ENCODE data around the gene GGN. TPM values are rescaled to one million over a fixed set of nuclear protein-coding genes. Genes with fewer than 3 reads are reported as not detected.

The GGN gene
- total and polyA plus RNA-seq, 9 of the 15 experiments (the other 6 are each of a cell fraction or from before 2014, with no cell fraction given): 0.15 to 0.33 TPM; not detected in 7

GRCh38 chr19:38374332-38375097 is 13.3 kb downstream of the GGN start, which contains the start of gene PSMD8 (continued):
- TF ChIP-seq ZBTB5 (IDR thresholded peaks at IDR 0.05) (no peak), TOE1 (IDR thresholded peaks at IDR 0.05; ENCODE audit: borderline replicate concordance) (peak; percentile 72), TOE1 (CRISPR knock-in tag; IDR thresholded peaks at IDR 0.05; ENCODE audit: borderline replicate concordance, low read depth) (no peak), CSDE1 (IDR thresholded peaks at IDR 0.05) (peak; percentile 78 to 87; a peak in 2 of 4 replicates), MCM3 (IDR thresholded peaks at IDR 0.05) (no peak), FOXP1 (CRISPR knock-in tag; IDR thresholded peaks at IDR 0.05) (peak; percentile 62; the same call in 1 of the 2 replicates), IRF2 (CRISPR knock-in tag; IDR thresholded peaks at IDR 0.05) (no peak), ZFPM2 (CRISPR knock-in tag; IDR thresholded peaks at IDR 0.05) (0 out of 2 replicates have a peak, but pooled peaks have one; percentile 12), ZNF764 (CRISPR knock-in tag; IDR thresholded peaks at IDR 0.05; ENCODE audit: low read depth) (no peak), SNRNP70 (optimal IDR thresholded peaks at IDR 0.05; ENCODE audit: low read depth, low read length) (no peak), ZNF449 (CRISPR knock-in tag; IDR thresholded peaks at IDR 0.05) (no peak), TFAP4 (CRISPR knock-in tag; IDR thresholded peaks at IDR 0.05; ENCODE audit: borderline replicate concordance) (peak; percentile 99), EP300 (IDR thresholded peaks at IDR 0.05; ENCODE audit: low read length) (peak; percentile 76), SRF (CRISPR knock-in tag; IDR thresholded peaks at IDR 0.05) (peak in 1 of 2 experiments; percentile 87; a peak in 2 of 4 replicates), ID3 (CRISPR knock-in tag; IDR thresholded peaks at IDR 0.05) (no peak), ID3 (tag; IDR thresholded peaks at IDR 0.05) (peak; percentile 78), MAFF (IDR thresholded peaks at IDR 0.05; ENCODE audit: low read length) (no peak), CREB3 (tag; conservative IDR thresholded peaks at IDR 0.05; ENCODE audit: low read depth) (no peak; the same call in 1 of the 2 replicates), L3MBTL2 (IDR thresholded peaks at IDR 0.05) (peak; percentile 55)
- TF ChIP-seq, protein P1, sequence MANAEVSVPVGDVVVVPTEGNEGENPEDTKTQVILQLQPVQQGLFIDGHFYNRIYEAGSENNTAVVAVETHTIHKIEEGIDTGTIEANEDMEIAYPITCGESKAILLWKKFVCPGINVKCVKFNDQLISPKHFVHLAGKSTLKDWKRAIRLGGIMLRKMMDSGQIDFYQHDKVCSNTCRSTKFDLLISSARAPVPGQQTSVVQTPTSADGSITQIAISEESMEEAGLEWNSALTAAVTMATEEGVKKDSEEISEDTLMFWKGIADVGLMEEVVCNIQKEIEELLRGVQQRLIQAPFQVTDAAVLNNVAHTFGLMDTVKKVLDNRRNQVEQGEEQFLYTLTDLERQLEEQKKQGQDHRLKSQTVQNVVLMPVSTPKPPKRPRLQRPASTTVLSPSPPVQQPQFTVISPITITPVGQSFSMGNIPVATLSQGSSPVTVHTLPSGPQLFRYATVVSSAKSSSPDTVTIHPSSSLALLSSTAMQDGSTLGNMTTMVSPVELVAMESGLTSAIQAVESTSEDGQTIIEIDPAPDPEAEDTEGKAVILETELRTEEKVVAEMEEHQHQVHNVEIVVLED (CRISPR knock-in tag; IDR thresholded peaks at IDR 0.05): peak; percentile 89

Data from K562 (cell line).